ENCODE measurements around the gene BRD3OS. TPM values are rescaled to one million over a fixed set of nuclear protein-coding genes. Genes with fewer than 3 reads are reported as not detected.

The BRD3OS gene
- total and polyA plus RNA-seq, 2 experiments from 2014 or later, result 18.6 to 32.3 TPM

DNA sequence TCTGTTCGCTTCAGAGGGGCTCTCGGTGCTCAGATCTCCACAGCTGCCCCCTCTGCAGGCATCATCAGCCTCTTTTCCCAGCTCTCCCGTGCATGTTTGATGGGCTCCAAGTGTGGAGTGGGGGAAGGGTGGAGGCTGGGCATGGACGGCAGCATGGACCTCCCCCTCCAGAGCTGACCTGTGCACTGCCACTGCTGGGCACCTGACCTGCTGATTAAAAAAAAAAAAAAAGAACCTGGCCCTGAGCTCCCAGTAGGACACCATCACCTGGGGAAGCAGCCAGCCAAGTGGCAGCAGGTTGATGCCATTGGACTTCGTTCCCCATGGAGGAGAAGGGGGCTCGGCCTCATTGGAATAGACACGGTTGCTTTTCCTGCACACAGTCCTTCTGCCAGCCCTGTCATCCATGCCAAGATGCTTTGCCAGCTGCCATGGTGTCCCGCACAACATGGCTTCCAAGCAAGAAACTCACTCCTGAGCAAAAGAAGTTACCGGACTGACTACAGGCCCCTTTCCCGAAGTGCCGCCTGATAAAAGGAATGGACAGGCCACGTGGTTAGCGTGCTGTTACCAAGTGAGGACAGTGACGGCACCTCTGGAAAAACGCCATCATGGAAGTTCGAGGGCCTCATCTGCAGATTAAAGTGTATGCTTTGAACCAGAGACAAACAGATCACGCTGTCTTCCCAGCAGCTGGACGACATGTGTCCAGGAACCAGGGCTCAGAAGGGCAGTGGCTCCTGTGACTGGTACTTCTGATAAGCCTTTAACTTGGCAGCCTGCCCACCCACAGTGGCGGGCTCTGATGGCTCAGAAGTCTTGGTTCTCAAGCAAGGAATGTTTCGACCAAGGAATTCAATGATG is 14.7 kb upstream of the BRD3OS start:
- Histone ChIP-seq H3K4me3 (no peak overlapping the region), H3K27me3 (no peaks in the 10 kb centered on the region), H3K36me3 (no peaks in the 10 kb centered on the region), H3K9me3 (ENCODE audit: low read depth) (peaks cover 3% of the 10 kb centered on the region), H3K27ac (no peak overlapping the region), H3K4me1 (ENCODE audit: low read depth) (no peaks in the 10 kb centered on the region)
- DNase-seq (ENCODE audit: low read depth in 1 of 2, low spot score in 1 of 2), result peak in 1 of 2 donors; percentile 18
- TF ChIP-seq CTCF (IDR thresholded peaks at IDR 0.05; ENCODE audit: low read depth, low read length), result no peak

GRCh38 chr9:134011401-134011800 is 13.9 kb upstream of the BRD3OS start:
- Histone ChIP-seq H3K9me3 (ENCODE audit: low read depth) (peaks cover 3% of the 10 kb centered on the region), H3K27ac (no peak overlapping the region), H3K27me3 (no peaks in the 10 kb centered on the region), H3K4me3 (no peak overlapping the region), H3K36me3 (no peaks in the 10 kb centered on the region), H3K4me1 (ENCODE audit: low read depth) (no peaks in the 10 kb centered on the region)
- DNase-seq (ENCODE audit: low read depth in 1 of 2, low spot score in 1 of 2), result no peak
- no peak for TF ChIP-seq CTCF (IDR thresholded peaks at IDR 0.05; ENCODE audit: low read depth, low read length)

DNA sequence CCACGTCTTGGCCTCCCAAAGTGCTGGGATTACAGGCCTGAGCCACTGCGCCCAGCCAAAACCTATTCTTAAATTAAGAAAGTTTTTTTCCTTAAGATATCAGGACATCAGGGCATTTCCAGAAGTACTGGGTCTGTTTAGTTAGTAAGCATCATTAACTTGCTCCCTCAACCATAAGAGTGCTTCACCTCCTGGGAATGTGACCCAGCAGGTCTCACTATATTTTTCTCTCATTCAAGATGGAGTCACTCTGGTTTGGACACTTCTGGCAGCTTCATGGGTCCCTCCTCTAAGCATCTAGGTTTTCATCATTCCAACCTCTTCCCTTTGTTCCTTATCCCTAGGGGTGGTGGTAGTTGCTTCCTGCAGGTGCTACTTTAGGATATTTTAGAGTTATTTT is 10.3 kb upstream of the BRD3OS start:
- Histone ChIP-seq H3K27me3 (no peaks in the 10 kb centered on the region), H3K36me3 (no peaks in the 10 kb centered on the region), H3K4me3 (no peak overlapping the region), H3K4me1 (ENCODE audit: low read depth) (no peaks in the 10 kb centered on the region), H3K27ac (no peak overlapping the region), H3K9me3 (ENCODE audit: low read depth) (peaks cover 3% of the 10 kb centered on the region)
- no peak for TF ChIP-seq CTCF (IDR thresholded peaks at IDR 0.05; ENCODE audit: low read depth, low read length)
- DNase-seq (ENCODE audit: low read depth in 1 of 2, low spot score in 1 of 2), result no peak

DNA sequence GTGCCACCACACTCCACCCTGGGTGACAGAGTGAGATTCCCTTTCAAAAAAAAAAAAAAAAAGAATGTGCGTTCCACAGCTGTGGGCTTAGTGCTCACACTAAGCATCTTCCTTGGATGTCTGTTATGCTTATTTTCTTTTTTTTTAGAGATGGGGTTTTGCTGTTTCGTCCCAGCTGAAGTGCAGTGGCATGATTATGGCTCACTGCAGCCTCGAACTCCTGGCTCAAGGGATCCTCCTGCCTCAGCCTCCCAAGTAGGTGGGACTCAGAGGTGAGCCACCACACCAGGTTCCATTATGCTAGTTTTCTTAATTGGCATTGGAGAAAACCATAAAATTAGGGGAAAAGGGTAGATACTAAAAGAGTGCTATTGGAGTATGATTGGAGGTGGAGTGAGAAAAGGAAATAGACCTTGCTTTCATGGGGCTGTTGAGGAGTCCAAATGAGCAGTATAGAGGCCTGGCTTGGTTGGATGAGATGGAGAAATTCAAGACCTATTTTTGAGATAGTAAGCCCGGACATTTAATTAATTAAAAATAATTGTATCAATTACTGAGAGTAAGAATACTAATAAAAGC is 978 bp upstream of the BRD3OS start:
- H3K27me3 ChIP-seq, result no peaks in the 10 kb centered on the region

More for the DNA sequence above, 978 bp upstream of the BRD3OS start:
- no peak for TF ChIP-seq CTCF (IDR thresholded peaks at IDR 0.05; ENCODE audit: low read depth, low read length)
- no peaks in the 10 kb centered on the region for H3K9me3 ChIP-seq (ENCODE audit: low read depth)
- H3K4me1 ChIP-seq (ENCODE audit: low read depth), result no peaks in the 10 kb centered on the region
- peak overlapping the region; percentile 25 for H3K4me3 ChIP-seq
- no peak for DNase-seq (ENCODE audit: low read depth in 1 of 2, low spot score in 1 of 2)
- H3K27ac ChIP-seq, result peak overlapping the region; percentile 71
- no peaks in the 10 kb centered on the region for H3K36me3 ChIP-seq
